ENCODE results near the gene CAPN11.

GRCh38 chr6:44167567-44167966 is 8.9 kb downstream of the CAPN11 start:
- no peak for TF ChIP-seq POLR2AphosphoS5 (IDR thresholded peaks at IDR 0.05)
- TF ChIP-seq EP300 (IDR thresholded peaks at IDR 0.05), result no peak
- TF ChIP-seq CTCF (IDR thresholded peaks at IDR 0.05), result no peak
